MM.1S (cell line): ENCODE data around the gene SCN4A.
A peak's percentile ranks its signal among the peaks of the same experiment; 100 is the strongest.

Experiments
- DNase-seq: peaks from one replicate; pipeline ENCODE4 v3.0.0-alpha.2; 2015
- H2AFZ ChIP-seq: fragments of 300-600 bp; sonication (generic); 2 replicates; pipeline ENCODE4 v1.6.0; 2016; ENCODE audit warnings: antibody characterized with exemption, low read length
- H3F3A ChIP-seq: fragments of 300-600 bp; sonication (generic); 2 replicates; pipeline ENCODE4 v1.6.1; 2016; ENCODE audit warnings: mild to moderate bottlenecking, antibody characterized with exemption, low read length, moderate library complexity, mixed read lengths; ENCODE audit not compliant: insufficient read depth
- H3K27ac ChIP-seq: fragments of 300-600 bp; sonication (generic); 2 replicates; pipeline ENCODE4 v1.5.1; 2016; ENCODE audit warnings: mild to moderate bottlenecking, low read length
- H3K27me3 ChIP-seq: fragments of 300-600 bp; sonication (generic); replicated peaks from 2 replicates; pipeline ENCODE4 v1.6.0; 2016; ENCODE audit warnings: low read length; ENCODE audit not compliant: insufficient read depth
- H3K36me3 ChIP-seq: fragments of 300-600 bp; sonication (generic); replicated peaks from 2 replicates; pipeline ENCODE4 v1.6.1; 2016; ENCODE audit warnings: mild to moderate bottlenecking, low read length, mixed read lengths; ENCODE audit not compliant: insufficient read depth
- H3K4me1 ChIP-seq: fragments of 300-600 bp; sonication (generic); 2 replicates; pipeline ENCODE4 v1.6.1; 2016; ENCODE audit warnings: low read length, mixed read lengths
- H3K4me2 ChIP-seq: fragments of 300-600 bp; sonication (generic); 2 replicates; pipeline ENCODE4 v1.6.0; 2016; ENCODE audit warnings: low read depth, low read length
- H3K4me3 ChIP-seq: fragments of 300-600 bp; sonication (generic); 2 replicates; pipeline ENCODE4 v1.5.1; 2016; ENCODE audit warnings: low read length, mixed read lengths
- H3K79me2 ChIP-seq: fragments of 300-600 bp; sonication (generic); 2 replicates; pipeline ENCODE4 v1.6.1; 2016; ENCODE audit warnings: mixed run types, low read length, mixed read lengths
- H3K9ac ChIP-seq: fragments of 300-600 bp; sonication (generic); 2 replicates; pipeline ENCODE4 v1.6.1; 2016; ENCODE audit warnings: low read length, mixed read lengths
- H3K9me2 ChIP-seq: fragments of 300-600 bp; sonication (generic); replicated peaks from 2 replicates; pipeline ENCODE4 v1.6.1; 2016; ENCODE audit warnings: mild to moderate bottlenecking, low read length, mixed read lengths; ENCODE audit not compliant: insufficient read depth
- H3K9me3 ChIP-seq: fragments of 300-600 bp; sonication (generic); replicated peaks from 2 replicates; pipeline ENCODE4 v1.6.1; 2016; ENCODE audit warnings: mild to moderate bottlenecking, low read length, mixed read lengths; ENCODE audit not compliant: insufficient read depth
- H4K20me1 ChIP-seq: fragments of 300-600 bp; sonication (generic); 2 replicates; pipeline ENCODE4 v1.6.1; 2016; ENCODE audit warnings: mild to moderate bottlenecking, low read length, moderate library complexity, mixed read lengths; ENCODE audit not compliant: insufficient read depth
- CTCF ChIP-seq: fragments of 300-600 bp; sonication (generic); IDR thresholded peaks from 2 replicates; pipeline ENCODE4 v1.5.1; 2016; ENCODE audit warnings: antibody characterized with exemption, low read length, mixed read lengths
- EZH2 ChIP-seq: fragments of 300-600 bp; sonication (generic); optimal IDR thresholded peaks from 2 replicates; pipeline ENCODE3; 2017; ENCODE audit warnings: low read depth, mild to moderate bottlenecking, antibody characterized with exemption, low read length, mixed read lengths
- EZH2phosphoT487 ChIP-seq: fragments of 300-600 bp; sonication (generic); IDR thresholded peaks from 2 replicates; pipeline ENCODE4 v1.6.1; 2018; ENCODE audit warnings: antibody characterized with exemption, low read length

Gene SCN4A

GRCh38 chr17:63988741-63989621 is 16.3 kb upstream of the SCN4A start:
- Histone ChIP-seq H2AFZ (no peak overlapping the region), H3K4me2 (no peak overlapping the region), H3K36me3 (no peaks in the 10 kb centered on the region), H3K9me2 (no peaks in the 10 kb centered on the region), H3K9ac (no peak overlapping the region), H4K20me1 (no peaks in the 10 kb centered on the region), H3F3A (no peaks in the 10 kb centered on the region), H3K27ac (no peak overlapping the region), H3K4me1 (peaks cover 6% of the 10 kb centered on the region; the same call in 1 of the 2 replicates), H3K27me3 (0 out of 2 replicates have a peak, but pooled peaks cover 3% of the 10 kb centered on the region), H3K79me2 (no peaks in the 10 kb centered on the region), H3K9me3 (no peaks in the 10 kb centered on the region), H3K4me3 (no peak overlapping the region)
- DNase-seq: no peak
- TF ChIP-seq EZH2phosphoT487: no peak
- no peak for TF ChIP-seq EZH2
- no peak for TF ChIP-seq CTCF

- H2AFZ ChIP-seq: no peak overlapping the region
- H3K9ac ChIP-seq: no peak overlapping the region
- no peaks in the 10 kb centered on the region for H3K9me3 ChIP-seq
- peaks cover 6% of the 10 kb centered on the region; the same call in 1 of the 2 replicates for H3K4me1 ChIP-seq
- H4K20me1 ChIP-seq: no peaks in the 10 kb centered on the region
- no peak for DNase-seq
- H3K79me2 ChIP-seq: no peaks in the 10 kb centered on the region
- H3F3A ChIP-seq: no peaks in the 10 kb centered on the region
- H3K9me2 ChIP-seq: no peaks in the 10 kb centered on the region
- no peak overlapping the region for H3K4me2 ChIP-seq
- TF ChIP-seq CTCF: no peak
- no peak for TF ChIP-seq EZH2phosphoT487
- no peak for TF ChIP-seq EZH2
- H3K27ac ChIP-seq: no peak overlapping the region
- no peak overlapping the region for H3K4me3 ChIP-seq
- 0 out of 2 replicates have a peak, but pooled peaks cover 3% of the 10 kb centered on the region for H3K27me3 ChIP-seq
- no peaks in the 10 kb centered on the region for H3K36me3 ChIP-seq
Measured at GRCh38 chr17:63988127-63988478, 15.4 kb upstream of the SCN4A start.

- Histone ChIP-seq H3K9me2 (no peaks in the 10 kb centered on the region), H3F3A (no peaks in the 10 kb centered on the region), H3K27ac (no peak overlapping the region), H2AFZ (no peak overlapping the region), H3K79me2 (no peaks in the 10 kb centered on the region), H3K9ac (no peak overlapping the region), H3K4me3 (no peak overlapping the region), H3K36me3 (no peaks in the 10 kb centered on the region), H4K20me1 (no peaks in the 10 kb centered on the region), H3K4me1 (peaks cover 6% of the 10 kb centered on the region; the same call in 1 of the 2 replicates), H3K9me3 (no peaks in the 10 kb centered on the region), H3K4me2 (0 out of 2 replicates have a peak overlapping the region, but pooled peaks have one; percentile 23), H3K27me3 (0 out of 2 replicates have a peak, but pooled peaks cover 1% of the 10 kb centered on the region)
- TF ChIP-seq CTCF: no peak
- TF ChIP-seq EZH2phosphoT487: no peak
- no peak for TF ChIP-seq EZH2
- DNase-seq: no peak
Measured at GRCh38 chr17:63987221-63988126, 14.8 kb upstream of the SCN4A start.
